Measurements from ENCODE around the gene SNX5. TPM values are rescaled to one million over a fixed set of nuclear protein-coding genes. Genes with fewer than 3 reads are reported as not detected.
A peak's percentile ranks its signal among the peaks of the same experiment; 100 is the strongest.

The SNX5 gene
- total RNA-seq, 1 donor from 2014 or later: 133 TPM

- Mint-ChIP-seq H3K27me3 (ENCODE audit: low read depth) (no peaks in the 10 kb centered on the region), H3K27ac (peak overlapping the region; percentile 72), H3K9me3 (peaks cover 11% of the 10 kb centered on the region), H3K4me3 (no peak overlapping the region), H3K4me1 (peaks cover 25% of the 10 kb centered on the region), H3K36me3 (no peaks in the 10 kb centered on the region)
- TF ChIP-seq, protein P1, sequence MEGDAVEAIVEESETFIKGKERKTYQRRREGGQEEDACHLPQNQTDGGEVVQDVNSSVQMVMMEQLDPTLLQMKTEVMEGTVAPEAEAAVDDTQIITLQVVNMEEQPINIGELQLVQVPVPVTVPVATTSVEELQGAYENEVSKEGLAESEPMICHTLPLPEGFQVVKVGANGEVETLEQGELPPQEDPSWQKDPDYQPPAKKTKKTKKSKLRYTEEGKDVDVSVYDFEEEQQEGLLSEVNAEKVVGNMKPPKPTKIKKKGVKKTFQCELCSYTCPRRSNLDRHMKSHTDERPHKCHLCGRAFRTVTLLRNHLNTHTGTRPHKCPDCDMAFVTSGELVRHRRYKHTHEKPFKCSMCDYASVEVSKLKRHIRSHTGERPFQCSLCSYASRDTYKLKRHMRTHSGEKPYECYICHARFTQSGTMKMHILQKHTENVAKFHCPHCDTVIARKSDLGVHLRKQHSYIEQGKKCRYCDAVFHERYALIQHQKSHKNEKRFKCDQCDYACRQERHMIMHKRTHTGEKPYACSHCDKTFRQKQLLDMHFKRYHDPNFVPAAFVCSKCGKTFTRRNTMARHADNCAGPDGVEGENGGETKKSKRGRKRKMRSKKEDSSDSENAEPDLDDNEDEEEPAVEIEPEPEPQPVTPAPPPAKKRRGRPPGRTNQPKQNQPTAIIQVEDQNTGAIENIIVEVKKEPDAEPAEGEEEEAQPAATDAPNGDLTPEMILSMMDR (IDR thresholded peaks at IDR 0.05; ENCODE audit: unreplicated experiment): no peak
- DNase-seq (ENCODE audit: low spot score in 2 of 2, unreplicated experiment in 2 of 2): no peak
These were observed 57.7 kb downstream of the SNX5 start for GRCh38 chr20:17910828-17911294.

DNA sequence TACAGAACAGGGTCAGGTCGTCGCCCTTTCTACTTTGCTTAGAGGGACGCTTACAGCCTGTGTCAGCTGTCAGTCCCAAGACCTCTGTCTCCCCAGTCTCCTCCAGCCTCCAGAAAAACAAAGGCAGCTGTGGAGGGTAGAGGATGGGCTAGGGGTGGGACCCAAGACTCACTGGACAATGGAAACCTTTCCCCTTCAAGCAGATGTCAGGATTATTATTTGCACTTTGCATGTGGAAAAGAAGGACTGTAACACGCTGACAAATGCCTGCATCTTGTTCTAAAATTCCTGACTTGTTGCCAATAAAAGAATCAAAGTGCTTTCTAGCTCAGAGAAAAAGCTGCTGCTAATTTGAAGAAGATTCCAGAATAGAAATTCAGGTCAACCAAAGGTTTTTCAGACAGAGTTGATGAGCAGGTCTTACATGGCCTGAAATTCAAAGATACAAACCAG is 58.7 kb downstream of the SNX5 start:
- DNase-seq (ENCODE audit: low spot score in 2 of 2, unreplicated experiment in 2 of 2): no peak
- Mint-ChIP-seq H3K9me3 (peaks cover 11% of the 10 kb centered on the region), H3K4me1 (peaks cover 25% of the 10 kb centered on the region), H3K4me3 (no peak overlapping the region), H3K27ac (peak overlapping the region; percentile 72), H3K36me3 (no peaks in the 10 kb centered on the region), H3K27me3 (ENCODE audit: low read depth) (no peaks in the 10 kb centered on the region)
- TF ChIP-seq, protein P1 (IDR thresholded peaks at IDR 0.05; ENCODE audit: unreplicated experiment): no peak

- TF ChIP-seq, protein P1 (IDR thresholded peaks at IDR 0.05; ENCODE audit: unreplicated experiment): no peak
- Mint-ChIP-seq H3K27me3 (ENCODE audit: low read depth) (no peaks in the 10 kb centered on the region), H3K27ac (no peak overlapping the region), H3K4me1 (peaks cover 15% of the 10 kb centered on the region), H3K9me3 (peaks cover 4% of the 10 kb centered on the region), H3K4me3 (no peak overlapping the region), H3K36me3 (no peaks in the 10 kb centered on the region)
- no peak for DNase-seq (ENCODE audit: low spot score in 2 of 2, unreplicated experiment in 2 of 2)
These were observed 63.0 kb downstream of the SNX5 start for GRCh38 chr20:17905544-17905943.

DNA sequence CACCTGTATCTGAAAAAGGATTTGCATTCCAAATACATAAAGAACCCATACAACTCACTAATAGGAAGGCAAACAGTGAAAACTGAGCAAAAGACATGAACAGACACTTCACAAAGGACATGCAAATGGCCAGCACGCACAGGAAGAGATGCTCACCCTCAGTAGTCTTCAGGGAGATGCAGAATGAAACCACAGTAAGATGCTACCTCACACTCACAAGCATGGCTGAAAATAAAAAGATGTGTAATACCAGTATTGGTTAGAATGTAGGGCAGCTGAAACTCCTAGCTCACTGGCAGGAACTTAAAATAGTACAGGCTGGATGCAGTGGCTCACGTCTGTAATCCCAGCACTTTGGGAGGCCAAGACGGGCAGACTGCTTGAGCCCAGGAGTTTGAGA is 64.6 kb downstream of the SNX5 start:
- peaks cover under 1% of the 10 kb centered on the region for H3K4me1 Mint-ChIP-seq
- no peaks in the 10 kb centered on the region for H3K27me3 Mint-ChIP-seq (ENCODE audit: low read depth)
- no peaks in the 10 kb centered on the region for H3K36me3 Mint-ChIP-seq
- H3K27ac Mint-ChIP-seq: no peak overlapping the region
- no peak overlapping the region for H3K4me3 Mint-ChIP-seq
- H3K9me3 Mint-ChIP-seq: peaks cover 4% of the 10 kb centered on the region
- DNase-seq (ENCODE audit: low spot score in 2 of 2, unreplicated experiment in 2 of 2): no peak
- TF ChIP-seq, protein P1 (IDR thresholded peaks at IDR 0.05; ENCODE audit: unreplicated experiment): no peak

GRCh38 chr20:17902531-17903083 is 66.0 kb downstream of the SNX5 start:
- Mint-ChIP-seq H3K27me3 (ENCODE audit: low read depth) (no peaks in the 10 kb centered on the region), H3K9me3 (peaks cover 4% of the 10 kb centered on the region), H3K4me1 (no peaks in the 10 kb centered on the region), H3K4me3 (no peak overlapping the region), H3K27ac (no peak overlapping the region), H3K36me3 (no peaks in the 10 kb centered on the region)
- TF ChIP-seq, protein P1 (IDR thresholded peaks at IDR 0.05; ENCODE audit: unreplicated experiment): no peak
- no peak for DNase-seq (ENCODE audit: low spot score in 2 of 2, unreplicated experiment in 2 of 2)

All from mesothelial cell of epicardium (in vitro differentiated cells).